WERI-Rb-1 (cell line): ENCODE data around the gene GALNT16.

ENCODE experiments used
- DNase-seq: peaks from one replicate; pipeline ENCODE4 v3.0.0-alpha.2; 2020
- H3K27ac ChIP-seq: fragments of 250-450 bp; sonication (Bioruptor Pico); 2 replicates; pipeline ENCODE4 v1.5.1; 2020; ENCODE audit warnings: mild to moderate bottlenecking, moderate library complexity
- H3K27me3 ChIP-seq: fragments of 250-450 bp; sonication (Bioruptor Pico); 2 replicates; pipeline ENCODE4 v1.5.1; 2021; ENCODE audit warnings: mild to moderate bottlenecking, low read depth, moderate library complexity; ENCODE audit not compliant: insufficient read depth, severe bottlenecking
- H3K36me3 ChIP-seq: fragments of 250-450 bp; sonication (Bioruptor Pico); 2 replicates; pipeline ENCODE4 v1.5.1; 2020; ENCODE audit warnings: mild to moderate bottlenecking, moderate library complexity
- H3K4me3 ChIP-seq: 2 replicates; pipeline ENCODE4 v1.5.1; 2011; ENCODE audit warnings: low read depth, mild to moderate bottlenecking, control low read depth, low read length
- H3K9me3 ChIP-seq: fragments of 250-450 bp; sonication (Bioruptor Pico); 2 replicates; pipeline ENCODE4 v1.5.1; 2021; ENCODE audit warnings: mild to moderate bottlenecking, moderate library complexity; ENCODE audit not compliant: severe bottlenecking
- CTCF ChIP-seq: IDR thresholded peaks from 2 replicates; pipeline ENCODE4 v1.5.1; 2011; ENCODE audit warnings: low read depth, mild to moderate bottlenecking, control low read depth, inconsistent platforms, low read length

The GALNT16 gene

GRCh38 chr14:69373104-69373503 lies 113.1 kb downstream of the GALNT16 start:
- Histone ChIP-seq H3K4me3 (no peak overlapping the region), H3K27me3 (no peaks in the 10 kb centered on the region), H3K27ac (no peak overlapping the region), H3K9me3 (no peaks in the 10 kb centered on the region), H3K36me3 (peaks cover 25% of the 10 kb centered on the region)
- no peak for TF ChIP-seq CTCF
- DNase-seq: no peak

GRCh38 chr14:69374235-69374634 lies 114.3 kb downstream of the GALNT16 start:
- H3K36me3 ChIP-seq: peaks cover 34% of the 10 kb centered on the region

GRCh38 chr14:69375182-69375581 lies 115.2 kb downstream of the GALNT16 start:
- no peak overlapping the region for H3K4me3 ChIP-seq
- no peaks in the 10 kb centered on the region for H3K27me3 ChIP-seq
- H3K9me3 ChIP-seq: no peaks in the 10 kb centered on the region
- H3K36me3 ChIP-seq: peaks cover 39% of the 10 kb centered on the region
- DNase-seq: no peak
- TF ChIP-seq CTCF: no peak
- no peak overlapping the region for H3K27ac ChIP-seq

More at GRCh38 chr14:69374235-69374634, 114.3 kb downstream of the GALNT16 start:
- Histone ChIP-seq H3K9me3 (no peaks in the 10 kb centered on the region), H3K4me3 (no peak overlapping the region), H3K27ac (no peak overlapping the region), H3K27me3 (no peaks in the 10 kb centered on the region)
- DNase-seq: no peak
- TF ChIP-seq CTCF: no peak

- peaks cover 43% of the 10 kb centered on the region for H3K36me3 ChIP-seq
- no peak overlapping the region for H3K4me3 ChIP-seq
These were observed 115.8 kb downstream of the GALNT16 start for GRCh38 chr14:69375722-69376121.

GRCh38 chr14:69376439-69376838 lies 116.5 kb downstream of the GALNT16 start:
- H3K4me3 ChIP-seq: no peak overlapping the region
- H3K27ac ChIP-seq: no peak overlapping the region
- peaks cover 47% of the 10 kb centered on the region for H3K36me3 ChIP-seq
- no peaks in the 10 kb centered on the region for H3K27me3 ChIP-seq
- H3K9me3 ChIP-seq: no peaks in the 10 kb centered on the region
- no peak for TF ChIP-seq CTCF
- no peak for DNase-seq

More at GRCh38 chr14:69375722-69376121, 115.8 kb downstream of the GALNT16 start:
- H3K27me3 ChIP-seq: no peaks in the 10 kb centered on the region
- DNase-seq: no peak
- TF ChIP-seq CTCF: no peak
- no peak overlapping the region for H3K27ac ChIP-seq
- no peaks in the 10 kb centered on the region for H3K9me3 ChIP-seq

- DNase-seq: no peak
- Histone ChIP-seq H3K27ac (no peak overlapping the region), H3K4me3 (no peak overlapping the region), H3K36me3 (peaks cover 61% of the 10 kb centered on the region), H3K27me3 (no peaks in the 10 kb centered on the region), H3K9me3 (no peaks in the 10 kb centered on the region)
- no peak for TF ChIP-seq CTCF
These were observed 118.3 kb downstream of the GALNT16 start for GRCh38 chr14:69378274-69378673.
